ENCODE data around the gene TPST2.
"Not testable (repeated sequence)": the region's sequence is repeated elsewhere in the genome, so short reads cannot be mapped to it uniquely, and the experiment has no call there.

TPST2 gene

DNA sequence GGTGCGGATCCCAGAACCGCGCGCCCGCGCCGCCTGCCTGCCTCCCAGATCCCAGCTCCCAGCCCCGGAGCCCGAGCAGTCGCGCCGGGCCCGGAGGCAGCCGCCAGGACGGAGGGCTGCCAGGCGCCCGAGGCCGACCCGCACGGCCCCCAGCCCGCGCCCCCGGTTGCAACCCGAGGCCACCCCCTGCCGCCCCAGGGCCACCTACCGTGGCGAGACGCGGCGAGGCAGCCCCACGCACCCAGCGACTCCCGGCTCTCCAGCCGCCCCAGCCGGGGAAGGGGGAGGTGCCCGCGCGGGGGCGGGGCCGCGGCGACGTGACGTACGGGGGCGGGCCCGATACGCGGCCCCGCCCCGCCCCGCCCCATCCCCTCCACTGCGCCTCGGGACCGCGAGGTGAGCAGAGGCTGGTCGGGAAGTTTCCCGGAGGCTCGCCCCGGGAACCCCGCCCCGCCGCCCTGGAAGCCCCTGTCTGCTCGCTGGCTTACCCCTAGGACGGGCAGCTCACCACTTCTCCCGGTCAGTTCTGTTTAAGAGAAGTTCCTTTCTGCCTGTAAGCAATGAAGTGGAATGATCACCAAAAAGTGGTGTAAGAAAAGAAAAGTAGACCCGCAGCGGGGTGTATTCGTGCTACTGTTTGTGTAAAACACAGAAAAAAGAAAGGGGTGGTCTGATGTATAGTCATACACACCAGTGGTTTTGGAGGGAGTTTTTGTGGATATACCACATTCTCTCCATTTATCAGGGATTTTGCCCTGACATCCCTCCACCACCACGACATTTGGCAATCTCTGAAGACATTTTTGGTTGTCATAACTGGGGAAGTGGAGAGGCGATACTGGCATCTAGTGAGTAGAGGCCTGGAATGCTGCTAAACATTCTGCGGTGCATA is at the start of gene TPST2:
TPST2 (minus strand) TSS at position 288 of the 892 bp plus-strand sequence. CDS start 48,502 bp downstream, outside the sequence.
- DNase-seq, result peak; percentile 76

DNA sequence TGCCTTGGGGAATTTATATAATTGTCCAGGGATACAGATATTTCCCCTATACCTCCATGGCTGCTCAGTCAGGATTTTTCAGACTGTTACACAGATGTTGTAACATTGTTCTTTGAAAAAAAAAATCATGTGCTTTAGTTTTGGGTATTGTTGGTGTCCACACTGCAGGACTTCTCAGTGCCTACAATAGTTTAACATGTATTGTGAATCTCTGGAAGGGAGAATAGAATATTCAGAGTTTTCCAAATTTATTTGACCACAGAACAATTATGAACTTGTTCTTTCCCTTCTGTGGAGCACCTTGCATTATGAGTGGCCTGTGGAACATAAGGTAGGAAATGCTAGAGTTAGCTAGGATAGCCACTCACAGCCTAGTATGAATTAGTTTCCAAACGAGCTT is 46.4 kb upstream of the TPST2 start:
- no peak for DNase-seq

DNA sequence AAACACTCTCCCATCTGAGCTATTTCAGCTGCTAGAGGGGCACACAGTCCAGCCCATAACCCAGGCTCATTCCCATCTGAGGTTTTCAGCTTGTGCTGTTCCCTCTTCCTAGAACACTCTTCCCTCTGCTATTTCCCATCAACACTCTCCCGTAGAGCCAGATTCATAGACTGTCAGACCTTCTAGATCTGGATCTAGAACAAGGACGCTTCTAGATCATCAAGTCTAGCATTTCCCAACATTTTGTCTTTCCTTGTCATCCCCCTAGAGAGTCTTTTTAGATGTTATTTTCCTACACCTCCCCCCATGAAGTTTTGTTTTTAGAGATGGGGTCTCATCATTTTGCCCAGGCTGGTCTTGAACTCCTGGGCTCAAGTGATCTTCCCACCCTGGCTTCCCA is 45.2 kb upstream of the TPST2 start:
- DNase-seq, result no peak

DNA sequence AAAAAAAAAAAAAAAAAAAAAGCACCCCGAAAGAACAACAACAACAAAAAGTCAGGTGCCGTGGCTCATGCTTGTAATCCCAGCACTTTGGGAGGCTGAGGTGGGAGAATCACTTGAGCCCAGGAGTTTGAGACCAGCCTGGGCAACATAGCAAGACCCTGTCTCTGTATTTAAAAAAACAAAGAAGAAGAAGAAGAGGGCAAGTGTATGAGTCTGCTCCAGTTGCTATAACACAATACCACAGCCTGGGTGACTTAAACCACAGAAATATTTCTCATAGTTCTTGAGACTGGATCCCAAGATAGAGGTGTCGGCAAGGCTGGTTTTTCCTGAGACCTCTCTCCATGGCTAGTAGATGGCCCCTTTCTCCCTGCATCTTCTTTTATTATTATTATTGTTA is 44.3 kb upstream of the TPST2 start:
- no peak for DNase-seq

DNA sequence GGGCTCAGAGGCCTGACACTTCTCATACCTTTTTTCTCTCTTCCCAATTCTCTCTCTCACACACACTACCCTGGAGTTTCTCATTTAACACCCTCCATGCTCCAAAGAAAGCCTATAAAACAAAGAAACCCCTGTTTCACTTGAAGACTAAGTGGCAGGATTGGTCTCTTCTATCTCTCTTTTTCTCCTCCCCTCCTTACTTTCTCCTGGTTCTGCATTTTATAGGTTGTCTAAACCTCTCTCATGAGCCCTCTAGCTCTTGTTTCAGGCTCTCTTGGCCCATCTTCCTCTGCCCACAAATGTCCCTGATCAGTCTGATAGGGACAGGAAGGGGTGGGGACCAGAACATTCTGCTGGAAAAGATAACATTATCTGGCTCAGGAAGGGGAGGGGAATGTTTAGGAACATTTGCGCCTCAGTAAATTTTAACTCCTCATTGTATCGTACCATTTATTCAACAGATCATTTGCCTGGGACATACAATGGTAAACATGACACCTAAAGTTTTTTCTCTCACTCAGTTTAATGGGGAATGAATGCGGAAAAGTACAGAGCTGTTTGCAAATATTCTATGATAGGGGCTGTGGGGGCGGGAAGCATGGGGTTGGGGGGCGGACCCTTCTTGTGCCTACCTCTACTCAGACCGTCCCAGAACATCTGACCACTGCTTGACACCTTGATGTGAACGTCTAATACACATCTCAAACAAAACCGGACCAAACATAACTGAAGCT is 42.7 kb upstream of the TPST2 start:
- DNase-seq, result no peak

DNA sequence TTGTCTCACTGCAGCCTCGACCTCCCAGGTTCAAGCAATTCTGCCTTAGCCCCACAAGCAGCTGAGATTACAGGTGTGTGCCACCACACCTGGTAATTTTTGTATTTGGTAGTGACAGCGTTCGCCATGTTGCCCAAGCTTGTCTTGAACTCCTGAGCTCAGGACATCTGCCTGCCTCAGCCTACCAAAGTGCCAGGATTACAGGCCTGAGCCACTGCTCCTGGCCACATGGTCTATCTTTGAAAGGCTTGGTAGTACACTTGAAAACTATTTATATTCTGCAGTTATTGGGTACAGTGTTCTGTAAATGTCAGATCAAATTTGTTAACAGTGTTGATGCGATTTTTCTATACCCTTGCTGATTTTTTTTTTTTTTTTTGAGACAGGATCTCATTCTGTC is 41.4 kb upstream of the TPST2 start:
- no peak for DNase-seq

DNA sequence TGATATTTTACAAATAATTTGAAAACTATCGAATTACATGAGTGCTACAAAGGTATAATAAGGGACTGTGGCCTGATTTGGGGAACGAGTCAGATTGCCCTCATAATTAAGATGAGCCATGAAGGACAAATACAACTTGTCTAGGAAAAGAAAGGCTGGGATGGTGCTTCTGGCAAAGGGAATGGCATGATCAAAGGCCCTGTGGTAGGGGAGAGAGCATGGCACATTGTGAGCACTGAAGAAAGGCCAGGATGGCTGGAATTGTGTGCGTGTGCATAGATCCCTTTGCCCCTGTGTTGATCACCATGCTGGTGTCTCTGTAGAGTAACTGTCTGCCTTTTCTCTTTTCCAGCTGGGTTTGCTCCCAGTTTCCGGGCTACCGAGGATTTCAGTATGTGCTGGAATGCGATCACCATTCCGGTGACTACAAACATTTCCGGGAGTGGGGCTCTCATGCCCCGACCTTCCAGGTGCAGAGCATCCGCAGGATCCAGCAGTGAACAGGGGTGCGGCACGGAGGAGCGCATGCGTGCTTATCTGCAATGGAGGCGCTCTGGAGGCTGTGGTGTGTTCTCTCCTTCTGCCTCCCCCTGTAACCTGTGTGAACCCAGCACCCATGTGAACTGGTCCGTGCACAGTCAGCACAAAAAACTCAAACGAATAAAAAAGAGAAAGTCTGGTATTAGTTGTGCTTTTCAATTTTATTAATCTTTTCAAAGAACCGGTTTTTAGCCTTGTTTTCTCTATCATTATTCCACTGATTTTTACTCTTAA is 40.2 kb upstream of the TPST2 start:
- no peak for DNase-seq

DNA sequence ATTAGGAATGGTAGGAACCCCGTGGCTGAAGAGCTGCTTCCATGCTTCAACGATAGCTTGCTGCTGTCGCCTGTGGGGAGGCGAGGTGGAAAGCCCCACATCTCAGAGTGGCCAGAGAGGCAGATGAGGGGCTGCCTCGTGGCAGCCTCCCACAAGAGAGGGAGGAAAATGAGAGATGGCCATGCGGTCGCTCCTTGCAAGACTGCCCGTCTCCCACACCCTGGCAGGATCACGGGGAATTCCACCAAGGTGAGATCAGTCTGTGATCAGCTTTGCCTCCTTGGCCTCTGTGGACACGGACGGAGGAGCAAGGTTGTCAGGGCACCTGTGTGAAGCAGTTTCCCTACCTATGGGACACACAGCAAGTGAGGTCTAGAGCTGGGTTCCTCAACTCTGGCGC is 34.9 kb upstream of the TPST2 start:
- no peak for DNase-seq

DNA sequence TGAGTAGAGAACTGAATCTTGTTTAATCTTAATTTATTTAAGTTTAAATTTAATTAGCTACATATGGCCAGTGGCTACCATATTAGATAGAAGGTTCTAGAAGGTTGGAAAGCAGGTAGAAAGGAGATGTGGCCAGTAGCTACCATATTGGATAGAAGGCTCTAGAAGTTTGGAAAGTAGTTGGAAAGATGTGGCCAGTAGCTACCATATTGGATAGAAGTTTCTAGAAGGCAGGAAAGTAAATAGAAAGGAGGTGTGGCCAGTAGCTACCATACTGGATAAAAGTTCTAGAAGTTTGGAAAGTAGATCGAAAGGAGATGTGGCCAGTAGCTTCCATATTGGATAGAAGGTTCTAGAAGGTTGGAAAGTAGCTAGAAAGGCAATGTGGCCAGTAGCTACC is 34.1 kb upstream of the TPST2 start:
- no peak for DNase-seq

DNA sequence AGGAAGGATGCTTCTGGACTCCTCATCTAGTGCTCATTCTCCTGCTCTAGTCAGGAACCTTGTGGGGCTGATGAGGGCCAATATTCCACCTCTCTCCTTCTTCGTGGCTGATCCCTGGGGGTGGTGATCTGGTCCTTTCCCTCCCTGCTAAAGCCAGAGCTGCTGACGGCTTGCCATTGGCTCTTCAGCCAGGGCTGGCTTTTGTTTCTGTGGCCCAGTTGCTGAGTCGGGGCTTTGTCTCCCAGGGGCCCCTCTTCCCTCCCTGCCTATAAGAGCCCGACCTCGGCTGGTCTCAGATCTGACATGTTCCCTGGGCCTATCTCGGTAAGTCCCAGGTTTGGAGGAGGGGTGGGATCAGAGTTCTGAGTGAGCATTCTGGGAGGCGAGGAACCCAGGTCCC is 31.7 kb upstream of the TPST2 start, which contains the start of gene CRYBA4:
CRYBA4 (plus strand) TSS at position 301 of the 400 bp plus-strand sequence. CDS start 634 bp downstream, outside the sequence.
- no peak for DNase-seq

DNA sequence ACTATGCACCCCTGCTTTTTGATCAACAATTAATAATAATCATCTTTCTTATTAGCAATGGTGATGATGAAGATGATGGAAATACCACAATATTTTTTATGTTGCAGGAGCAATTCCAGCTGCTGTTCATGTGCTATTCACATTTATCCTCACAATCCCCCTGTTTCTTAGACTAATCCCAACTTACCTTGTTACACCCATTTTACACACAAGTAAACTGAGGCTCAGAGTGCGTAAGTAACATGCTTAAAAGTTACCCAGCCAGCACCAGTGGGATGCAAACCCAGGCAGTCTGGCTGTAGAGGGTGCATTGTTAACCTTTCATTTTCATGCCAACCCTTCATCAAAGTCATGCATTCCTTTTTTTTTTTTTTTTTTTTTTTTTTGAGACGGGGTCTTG is 30.3 kb upstream of the TPST2 start:
- DNase-seq, result no peak

DNA sequence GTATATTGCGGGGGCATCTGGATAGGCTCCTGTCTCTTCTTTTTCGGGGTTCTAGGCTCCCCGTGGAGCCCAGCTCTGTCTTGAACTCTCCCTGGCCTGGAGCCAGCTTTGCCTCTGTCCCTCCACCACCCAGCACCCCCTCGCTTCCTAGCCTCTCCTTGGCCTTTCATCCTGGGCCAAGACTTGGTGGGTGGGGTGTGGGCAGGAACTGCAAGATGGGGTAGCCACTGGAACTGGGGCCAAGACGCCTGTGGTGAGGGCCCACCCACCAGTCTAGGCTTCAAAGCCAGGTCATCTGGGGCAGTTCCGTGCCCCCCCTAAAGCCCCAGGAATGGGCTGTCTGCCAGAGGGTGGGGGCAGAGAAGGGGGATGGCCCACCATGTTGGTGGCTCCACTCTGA is 29.6 kb upstream of the TPST2 start:
- no peak for DNase-seq

DNA sequence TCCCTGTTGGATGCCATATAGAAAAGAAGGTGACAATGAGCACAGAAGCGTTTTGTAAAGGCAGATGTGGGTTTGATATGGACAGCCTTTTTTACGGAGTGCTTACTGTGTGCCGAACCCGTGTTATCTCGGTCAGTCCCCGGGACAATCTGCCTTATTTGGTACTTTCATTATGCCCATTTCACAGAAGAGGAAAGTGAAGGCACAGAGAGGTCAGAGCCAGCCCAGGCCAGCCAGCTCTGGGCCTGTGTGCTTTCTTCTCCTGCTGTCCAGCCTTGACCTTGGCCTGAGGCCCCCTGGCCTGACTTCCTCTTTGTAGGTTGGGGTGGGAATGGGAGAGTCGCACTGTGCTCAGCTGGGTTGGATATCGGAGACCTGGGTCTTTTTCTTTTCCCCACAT is 28.5 kb upstream of the TPST2 start:
- no peak for DNase-seq

DNA sequence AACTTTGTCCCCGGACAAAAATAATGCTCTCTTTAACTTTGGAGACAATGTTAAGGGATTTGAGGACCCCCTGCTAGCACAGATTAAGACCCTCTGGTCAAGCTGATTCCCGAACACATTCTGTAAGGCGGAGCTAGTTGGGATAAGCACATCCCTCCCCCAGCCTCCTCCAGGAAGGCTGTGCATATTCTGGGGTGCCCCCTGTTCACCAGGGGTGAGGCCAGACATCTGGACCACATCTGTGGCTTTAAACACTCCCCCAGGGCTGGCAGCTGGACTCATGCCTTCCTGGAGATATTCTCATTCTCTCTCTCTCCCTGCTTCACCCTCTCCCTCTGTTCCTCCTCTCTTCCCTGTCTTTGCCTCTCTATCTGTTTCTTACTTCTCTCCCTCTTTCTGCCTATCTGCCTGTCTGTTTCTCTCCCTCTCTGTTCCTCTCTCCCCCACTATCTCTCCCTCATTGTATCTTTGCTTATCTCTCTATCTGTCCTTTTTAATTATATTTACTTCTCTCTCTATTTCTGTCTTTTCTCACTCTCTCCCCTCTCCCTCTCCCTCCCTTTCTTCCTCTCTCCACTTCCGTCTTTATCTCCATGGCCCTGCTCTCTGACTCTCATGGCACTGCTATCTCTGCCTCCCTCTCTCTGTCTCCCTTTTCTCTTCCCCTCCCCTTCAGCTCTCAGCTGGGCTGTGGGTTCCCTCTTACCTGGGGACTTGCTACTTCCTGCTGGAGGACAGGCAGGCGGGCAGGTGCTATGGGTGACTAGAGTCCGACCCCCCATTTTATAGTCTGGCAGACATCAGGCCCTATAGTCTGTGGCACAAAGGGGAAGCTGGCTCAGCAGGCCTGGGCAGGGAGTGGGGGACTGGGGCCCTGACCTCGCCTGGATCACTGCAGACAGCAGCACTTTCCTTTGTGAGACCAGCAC is 27.6 kb upstream of the TPST2 start, which contains the start of gene CRYBB1:
CRYBB1 (minus strand) TSS at position 757 of the 929 bp plus-strand sequence. CDS start 1,708 bp downstream, outside the sequence.
- DNase-seq, result no peak

DNA sequence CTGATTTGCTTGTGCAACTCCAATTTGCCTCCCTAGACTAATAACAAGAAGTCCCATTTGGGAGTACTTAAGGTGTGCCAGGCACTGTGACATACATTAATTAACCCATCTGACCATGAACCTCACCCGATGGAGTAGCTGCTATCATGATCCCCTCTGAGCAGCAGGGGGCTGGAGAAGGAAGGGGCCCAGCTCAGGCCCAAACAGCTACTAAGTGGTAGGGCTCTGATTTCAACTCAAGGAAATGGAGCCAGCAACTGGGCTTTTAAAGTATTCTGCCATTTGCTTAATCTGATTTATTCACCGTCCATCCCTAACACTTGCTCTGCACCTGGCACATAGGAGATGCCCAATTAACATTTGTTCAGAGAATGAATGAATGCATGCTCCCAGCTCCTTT is 26.7 kb upstream of the TPST2 start:
- DNase-seq, result no peak

DNA sequence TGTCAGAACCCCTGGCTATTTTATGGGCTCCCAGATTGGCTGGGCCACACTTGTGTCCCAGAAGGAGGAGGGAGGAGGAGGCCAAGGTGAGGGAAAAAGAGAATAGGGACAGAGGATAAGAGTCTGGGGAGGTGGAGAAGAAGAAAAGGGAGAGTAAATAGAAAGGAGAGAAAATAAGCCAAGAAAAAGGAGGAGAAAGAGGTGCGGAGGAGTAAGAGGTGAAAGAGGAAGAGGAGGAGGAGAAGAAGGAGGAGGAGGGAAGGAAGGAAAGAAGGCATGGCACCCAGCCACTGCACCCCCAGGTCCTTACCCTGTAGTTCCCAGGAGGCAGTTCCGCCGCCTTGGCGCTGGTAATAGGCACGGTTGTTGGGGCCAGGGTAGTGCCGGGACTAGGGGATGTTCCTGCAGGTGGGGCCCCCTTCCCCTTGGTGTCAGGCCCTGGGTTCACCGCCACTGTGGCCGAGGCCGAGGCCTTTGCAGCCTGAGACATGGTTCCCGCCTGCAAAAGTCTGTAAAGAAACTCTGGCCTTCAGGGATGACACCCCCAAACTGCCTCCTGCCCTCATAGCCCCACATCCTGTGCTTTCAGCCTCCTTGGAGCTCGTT is 26.0 kb upstream of the TPST2 start:
- DNase-seq, result no peak

DNA sequence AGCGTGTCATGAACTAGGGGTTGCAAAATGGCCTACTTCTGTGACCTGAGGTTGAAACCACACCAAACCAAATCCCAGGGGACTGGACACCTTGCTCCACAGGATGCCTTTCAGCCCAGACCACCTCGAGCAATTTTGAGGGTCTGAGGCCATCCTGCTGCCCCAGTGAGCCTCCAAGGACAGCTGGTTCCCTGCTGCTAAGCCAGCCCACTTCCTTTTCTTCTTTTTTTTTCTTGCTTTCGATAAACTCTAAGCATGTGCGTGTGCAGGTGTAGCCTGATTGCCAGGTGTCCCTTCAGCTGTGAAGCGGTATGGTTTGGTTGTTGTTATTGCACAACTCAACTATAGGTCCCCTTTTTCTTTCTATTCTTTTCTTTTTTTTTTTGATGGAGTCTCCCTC is 25.2 kb upstream of the TPST2 start:
- no peak for DNase-seq

DNA sequence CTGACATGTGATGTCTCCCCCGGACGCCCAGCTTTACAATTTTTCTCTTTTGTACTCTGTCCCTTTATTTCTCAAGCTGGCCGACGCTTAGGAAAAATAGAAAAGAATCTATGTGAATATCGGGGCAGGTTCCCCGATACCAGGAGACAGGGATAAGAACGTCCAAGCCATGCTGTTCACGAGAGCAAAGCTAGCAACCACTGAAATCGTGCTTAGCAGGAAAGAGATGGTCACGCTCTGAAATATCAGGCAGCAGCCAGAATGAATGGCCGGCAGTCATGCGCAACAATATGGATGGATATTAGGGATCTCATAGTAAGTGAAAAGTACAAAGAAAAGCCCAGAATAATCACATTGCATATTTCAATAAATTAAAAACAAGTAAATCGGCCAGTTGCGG is 24.4 kb upstream of the TPST2 start:
- DNase-seq, result no peak

DNA sequence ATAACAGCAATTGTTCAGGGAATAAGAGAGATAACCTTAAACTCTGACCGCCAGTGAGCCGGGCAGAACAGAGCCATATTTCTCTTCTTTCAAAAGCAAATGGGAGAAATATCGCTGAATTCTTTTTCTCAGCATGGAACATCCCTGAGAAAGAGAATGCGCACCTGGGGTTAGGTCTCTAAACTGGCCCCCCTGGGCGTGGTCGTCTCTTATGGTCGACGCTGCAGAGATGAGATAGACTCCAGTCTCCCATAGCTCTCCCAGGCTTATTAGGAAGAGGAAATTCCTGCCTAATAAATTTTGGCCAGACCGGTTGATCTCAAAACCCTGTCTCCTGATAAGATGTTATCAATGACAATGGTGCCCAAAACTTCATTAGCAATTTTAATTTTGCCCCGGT is 23.8 kb upstream of the TPST2 start:
- not testable (repeated sequence) for DNase-seq

DNA sequence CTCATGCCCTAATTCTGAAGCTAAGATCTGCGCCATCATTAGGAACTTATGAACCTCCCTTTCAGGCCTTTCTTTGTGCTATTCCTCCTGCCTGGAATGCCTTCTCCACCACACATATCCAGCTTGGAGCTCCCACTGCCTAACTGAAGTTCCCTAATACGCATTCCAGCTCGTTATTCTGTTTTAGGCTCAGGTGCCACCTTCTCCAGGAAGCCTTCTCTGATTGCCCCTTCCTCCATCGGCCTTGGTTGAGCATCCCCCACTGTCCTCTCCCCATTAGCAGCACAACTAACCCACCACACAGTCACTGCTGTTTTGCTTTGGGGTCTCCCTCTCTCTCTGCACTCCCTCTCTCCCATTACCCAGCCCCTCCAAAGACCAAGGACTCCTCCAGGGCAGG is 22.7 kb upstream of the TPST2 start:
- DNase-seq, result no peak

DNA sequence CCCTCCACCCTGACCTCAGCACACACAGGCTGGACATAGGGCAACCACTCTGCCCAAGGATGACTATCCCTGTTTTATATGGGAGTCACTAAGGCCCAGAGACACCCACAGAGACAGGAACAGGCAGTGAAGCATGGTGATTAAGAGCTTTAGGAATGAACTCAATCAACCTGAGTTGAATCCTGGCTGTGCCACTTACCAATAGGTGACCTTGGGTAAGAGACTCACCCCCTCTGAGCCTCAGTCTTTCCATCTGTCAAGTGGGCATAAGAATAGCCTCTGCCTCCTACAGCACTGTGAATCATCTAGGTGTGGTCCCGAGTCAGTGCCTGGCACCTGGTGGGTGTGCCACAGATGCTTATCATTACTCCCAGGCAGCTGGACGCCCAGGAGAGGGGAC is 21.1 kb upstream of the TPST2 start:
- DNase-seq, result no peak

Measured in stimulated activated CD4-positive, alpha-beta T cell treated with anti-CD3 and anti-CD28 coated beads, Interleukin-15, amount 100 ng/mL, for 24 hours (primary cell).